Sigmoid colon (tissue), 4 donors: Measurements from ENCODE around the gene INSM2.

ENCODE experiments used
- POLR2A ChIP-seq, 2 donors: fragments of 450-650 bp; IDR thresholded peaks; one replicate each; pipeline ENCODE4 v1.6.1; 2016; ENCODE audit warnings: antibody characterized with exemption in 2 of 2, mild to moderate bottlenecking in 2 of 2, moderate library complexity in 2 of 2
- POLR2AphosphoS5 ChIP-seq, 4 donors: sonication (generic); formaldehyde crosslinking; IDR thresholded peaks; one replicate each; pipeline ENCODE4 v1.6.1; 2017; ENCODE audit warnings: antibody characterized with exemption in 4 of 4

DNA sequence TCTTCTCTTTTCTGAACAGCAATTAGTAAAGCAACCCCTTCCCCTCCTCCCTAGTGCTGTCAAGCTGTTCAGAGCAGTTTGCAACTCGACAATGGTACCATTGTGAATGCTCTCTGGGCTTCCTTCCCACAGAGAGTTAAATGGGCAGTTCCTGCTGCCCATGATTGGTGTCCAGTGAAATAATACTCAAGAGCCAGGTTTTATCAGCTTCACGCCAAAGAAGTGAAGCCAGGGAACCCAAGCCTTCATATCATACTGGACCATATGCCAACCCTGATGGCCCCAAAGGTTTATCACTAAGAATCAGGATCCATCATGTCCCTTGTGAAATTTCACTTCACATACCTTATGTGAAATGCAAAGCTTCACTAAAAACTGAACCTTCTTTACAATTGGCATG lies 24.7 kb downstream of the INSM2 start:
- TF ChIP-seq POLR2A (IDR thresholded peaks at IDR 0.05) = no peak
- TF ChIP-seq POLR2AphosphoS5 (IDR thresholded peaks at IDR 0.05) = no peak
